ENCODE measurements around the gene FAM170A. TPM values are rescaled to one million over a fixed set of nuclear protein-coding genes. Genes with fewer than 3 reads are reported as not detected.

The FAM170A gene, protein sequence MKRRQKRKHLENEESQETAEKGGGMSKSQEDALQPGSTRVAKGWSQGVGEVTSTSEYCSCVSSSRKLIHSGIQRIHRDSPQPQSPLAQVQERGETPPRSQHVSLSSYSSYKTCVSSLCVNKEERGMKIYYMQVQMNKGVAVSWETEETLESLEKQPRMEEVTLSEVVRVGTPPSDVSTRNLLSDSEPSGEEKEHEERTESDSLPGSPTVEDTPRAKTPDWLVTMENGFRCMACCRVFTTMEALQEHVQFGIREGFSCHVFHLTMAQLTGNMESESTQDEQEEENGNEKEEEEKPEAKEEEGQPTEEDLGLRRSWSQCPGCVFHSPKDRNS
- total RNA-seq (under 1 TPM in 1 of 2 donors, not detected in 1; 0.25 TPM), polyA plus RNA-seq (under 1 TPM in 1 of 2 donors, not detected in 1; 0.18 TPM)

GRCh38 chr5:119629339-119629738 is at the start of gene FAM170A:
Gene FAM170A, plus strand, starts transcription at chr5:119629558. Its CDS starts 211 bp downstream, at chr5:119629769.
- 86% methylated on average over 9 of the region's 9 CpGs for WGBS
- Histone ChIP-seq H3K27ac (ENCODE audit: low read depth in 1 of 2, low read length in 2 of 2) (no peak within 1 kb of the TSS), H3K9ac (ENCODE audit: low read depth in 1 of 2, low read length in 2 of 2) (no peak within 1 kb of the TSS)

More at GRCh38 chr5:119629339-119629738, at the start of gene FAM170A:
- Histone ChIP-seq H3K9me3 (ENCODE audit: control insufficient read depth in 4 of 4, low read length in 3 of 4) (peaks cover 0 to 1% (median 0%) of the 10 kb centered on the region in 4 donors), H3K27me3 (ENCODE audit: control insufficient read depth in 4 of 4, insufficient read depth in 4 of 4, low read length in 3 of 4) (no peaks in the 10 kb centered on the region), H3K4me3 (ENCODE audit: low read depth in 1 of 3, low read length in 3 of 3) (no peak within 1 kb of the TSS), H3K36me3 (ENCODE audit: control insufficient read depth in 4 of 4, insufficient read depth in 3 of 4, low read depth in 1 of 4, low read length in 3 of 4) (no peaks in the 10 kb centered on the region), H3K4me1 (ENCODE audit: control insufficient read depth in 4 of 4, insufficient read depth in 4 of 4, low read length in 3 of 4) (no peaks in the 10 kb centered on the region)
- DNase-seq (ENCODE audit: low spot score): no peak
- TF ChIP-seq TAF1 (conservative IDR thresholded peaks at IDR 0.05): no peak
- TF ChIP-seq RXRA (IDR thresholded peaks at IDR 0.05): no peak
- no peak for TF ChIP-seq HNF4G (IDR thresholded peaks at IDR 0.05)
- TF ChIP-seq, protein P1, sequence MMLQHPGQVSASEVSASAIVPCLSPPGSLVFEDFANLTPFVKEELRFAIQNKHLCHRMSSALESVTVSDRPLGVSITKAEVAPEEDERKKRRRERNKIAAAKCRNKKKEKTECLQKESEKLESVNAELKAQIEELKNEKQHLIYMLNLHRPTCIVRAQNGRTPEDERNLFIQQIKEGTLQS (IDR thresholded peaks at IDR 0.05): no peak
- no peak for TF ChIP-seq FOXA2 (IDR thresholded peaks at IDR 0.05)
- no peak for TF ChIP-seq YY1 (IDR thresholded peaks at IDR 0.05)
- TF ChIP-seq RAD21 (IDR thresholded peaks at IDR 0.05): no peak
- TF ChIP-seq GABPA (IDR thresholded peaks at IDR 0.05 in 1 of 2, conservative IDR thresholded peaks at IDR 0.05 in 1 of 2): no peak
- TF ChIP-seq FOXA1 (IDR thresholded peaks at IDR 0.05): no peak
- TF ChIP-seq, protein P2, sequence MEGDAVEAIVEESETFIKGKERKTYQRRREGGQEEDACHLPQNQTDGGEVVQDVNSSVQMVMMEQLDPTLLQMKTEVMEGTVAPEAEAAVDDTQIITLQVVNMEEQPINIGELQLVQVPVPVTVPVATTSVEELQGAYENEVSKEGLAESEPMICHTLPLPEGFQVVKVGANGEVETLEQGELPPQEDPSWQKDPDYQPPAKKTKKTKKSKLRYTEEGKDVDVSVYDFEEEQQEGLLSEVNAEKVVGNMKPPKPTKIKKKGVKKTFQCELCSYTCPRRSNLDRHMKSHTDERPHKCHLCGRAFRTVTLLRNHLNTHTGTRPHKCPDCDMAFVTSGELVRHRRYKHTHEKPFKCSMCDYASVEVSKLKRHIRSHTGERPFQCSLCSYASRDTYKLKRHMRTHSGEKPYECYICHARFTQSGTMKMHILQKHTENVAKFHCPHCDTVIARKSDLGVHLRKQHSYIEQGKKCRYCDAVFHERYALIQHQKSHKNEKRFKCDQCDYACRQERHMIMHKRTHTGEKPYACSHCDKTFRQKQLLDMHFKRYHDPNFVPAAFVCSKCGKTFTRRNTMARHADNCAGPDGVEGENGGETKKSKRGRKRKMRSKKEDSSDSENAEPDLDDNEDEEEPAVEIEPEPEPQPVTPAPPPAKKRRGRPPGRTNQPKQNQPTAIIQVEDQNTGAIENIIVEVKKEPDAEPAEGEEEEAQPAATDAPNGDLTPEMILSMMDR (IDR thresholded peaks at IDR 0.05; ENCODE audit: low read depth, low read length, missing input control): no peak
- no peak for TF ChIP-seq NR2F2 (IDR thresholded peaks at IDR 0.05)
- TF ChIP-seq, protein P3, sequence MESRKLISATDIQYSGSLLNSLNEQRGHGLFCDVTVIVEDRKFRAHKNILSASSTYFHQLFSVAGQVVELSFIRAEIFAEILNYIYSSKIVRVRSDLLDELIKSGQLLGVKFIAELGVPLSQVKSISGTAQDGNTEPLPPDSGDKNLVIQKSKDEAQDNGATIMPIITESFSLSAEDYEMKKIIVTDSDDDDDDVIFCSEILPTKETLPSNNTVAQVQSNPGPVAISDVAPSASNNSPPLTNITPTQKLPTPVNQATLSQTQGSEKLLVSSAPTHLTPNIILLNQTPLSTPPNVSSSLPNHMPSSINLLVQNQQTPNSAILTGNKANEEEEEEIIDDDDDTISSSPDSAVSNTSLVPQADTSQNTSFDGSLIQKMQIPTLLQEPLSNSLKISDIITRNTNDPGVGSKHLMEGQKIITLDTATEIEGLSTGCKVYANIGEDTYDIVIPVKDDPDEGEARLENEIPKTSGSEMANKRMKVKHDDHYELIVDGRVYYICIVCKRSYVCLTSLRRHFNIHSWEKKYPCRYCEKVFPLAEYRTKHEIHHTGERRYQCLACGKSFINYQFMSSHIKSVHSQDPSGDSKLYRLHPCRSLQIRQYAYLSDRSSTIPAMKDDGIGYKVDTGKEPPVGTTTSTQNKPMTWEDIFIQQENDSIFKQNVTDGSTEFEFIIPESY (IDR thresholded peaks at IDR 0.05): no peak
- no peak for TF ChIP-seq JUND (IDR thresholded peaks at IDR 0.05)
- TF ChIP-seq EGR1 (IDR thresholded peaks at IDR 0.05; ENCODE audit: low read depth in 2 of 2): no peak
- TF ChIP-seq SP1 (IDR thresholded peaks at IDR 0.05): no peak
- TF ChIP-seq, protein P4, sequence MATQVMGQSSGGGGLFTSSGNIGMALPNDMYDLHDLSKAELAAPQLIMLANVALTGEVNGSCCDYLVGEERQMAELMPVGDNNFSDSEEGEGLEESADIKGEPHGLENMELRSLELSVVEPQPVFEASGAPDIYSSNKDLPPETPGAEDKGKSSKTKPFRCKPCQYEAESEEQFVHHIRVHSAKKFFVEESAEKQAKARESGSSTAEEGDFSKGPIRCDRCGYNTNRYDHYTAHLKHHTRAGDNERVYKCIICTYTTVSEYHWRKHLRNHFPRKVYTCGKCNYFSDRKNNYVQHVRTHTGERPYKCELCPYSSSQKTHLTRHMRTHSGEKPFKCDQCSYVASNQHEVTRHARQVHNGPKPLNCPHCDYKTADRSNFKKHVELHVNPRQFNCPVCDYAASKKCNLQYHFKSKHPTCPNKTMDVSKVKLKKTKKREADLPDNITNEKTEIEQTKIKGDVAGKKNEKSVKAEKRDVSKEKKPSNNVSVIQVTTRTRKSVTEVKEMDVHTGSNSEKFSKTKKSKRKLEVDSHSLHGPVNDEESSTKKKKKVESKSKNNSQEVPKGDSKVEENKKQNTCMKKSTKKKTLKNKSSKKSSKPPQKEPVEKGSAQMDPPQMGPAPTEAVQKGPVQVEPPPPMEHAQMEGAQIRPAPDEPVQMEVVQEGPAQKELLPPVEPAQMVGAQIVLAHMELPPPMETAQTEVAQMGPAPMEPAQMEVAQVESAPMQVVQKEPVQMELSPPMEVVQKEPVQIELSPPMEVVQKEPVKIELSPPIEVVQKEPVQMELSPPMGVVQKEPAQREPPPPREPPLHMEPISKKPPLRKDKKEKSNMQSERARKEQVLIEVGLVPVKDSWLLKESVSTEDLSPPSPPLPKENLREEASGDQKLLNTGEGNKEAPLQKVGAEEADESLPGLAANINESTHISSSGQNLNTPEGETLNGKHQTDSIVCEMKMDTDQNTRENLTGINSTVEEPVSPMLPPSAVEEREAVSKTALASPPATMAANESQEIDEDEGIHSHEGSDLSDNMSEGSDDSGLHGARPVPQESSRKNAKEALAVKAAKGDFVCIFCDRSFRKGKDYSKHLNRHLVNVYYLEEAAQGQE (IDR thresholded peaks at IDR 0.05): no peak
- no peak for TF ChIP-seq MAX (IDR thresholded peaks at IDR 0.05)

Measured in liver (tissue), 9 donors.